ENCODE data around the gene IGFL4.

The IGFL4 gene

DNA sequence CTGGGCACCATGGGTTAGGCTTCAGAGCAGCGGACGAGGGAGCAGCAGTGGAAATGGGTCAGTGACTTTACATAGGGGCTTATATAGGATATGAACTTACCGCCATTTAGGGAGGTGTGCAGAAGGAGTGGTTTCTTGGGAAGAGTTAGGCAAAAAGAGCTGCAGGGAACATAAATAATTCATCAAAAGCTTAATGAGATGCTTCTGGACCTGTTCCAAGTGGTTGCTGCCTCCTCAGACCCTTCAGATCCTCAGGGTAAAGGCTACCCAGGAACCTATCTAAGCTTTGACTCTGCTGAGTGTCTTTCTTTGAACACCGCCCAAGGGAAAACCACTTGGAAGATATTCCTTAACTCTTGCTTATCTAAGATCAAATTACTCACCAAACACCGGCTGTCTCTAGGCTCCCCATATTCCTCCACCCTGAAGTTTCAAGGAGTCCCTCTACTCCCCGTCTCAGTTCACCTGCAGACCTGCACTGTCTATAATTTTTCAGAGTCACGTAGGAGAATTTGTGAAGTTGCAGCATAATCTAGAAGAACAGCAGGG is at the start of gene IGFL4:
Gene IGFL4 (minus strand): TSS at position 51 of the 549 bp plus-strand sequence. CDS start 40 bp downstream, at position 11.
- no peak for TF ChIP-seq CTCF (IDR thresholded peaks at IDR 0.05; ENCODE audit: borderline replicate concordance, insufficient read depth, low read depth, low read length)
- H3K4me3 ChIP-seq (ENCODE audit: low read depth, low read length), result no peak within 1 kb of the TSS

GRCh38 chr19:46090444-46090843 is 49.6 kb upstream of the IGFL4 start:
- no peak overlapping the region for H3K4me3 ChIP-seq (ENCODE audit: low read depth, low read length)
- no peak for TF ChIP-seq CTCF (IDR thresholded peaks at IDR 0.05; ENCODE audit: borderline replicate concordance, insufficient read depth, low read depth, low read length)

GRCh38 chr19:46089432-46089831 is 48.6 kb upstream of the IGFL4 start:
- no peak for TF ChIP-seq CTCF (IDR thresholded peaks at IDR 0.05; ENCODE audit: borderline replicate concordance, insufficient read depth, low read depth, low read length)
- H3K4me3 ChIP-seq (ENCODE audit: low read depth, low read length), result no peak overlapping the region

GRCh38 chr19:46088101-46088500 is 47.3 kb upstream of the IGFL4 start:
- H3K4me3 ChIP-seq (ENCODE audit: low read depth, low read length), result no peak overlapping the region
- TF ChIP-seq CTCF (IDR thresholded peaks at IDR 0.05; ENCODE audit: borderline replicate concordance, insufficient read depth, low read depth, low read length), result no peak

DNA sequence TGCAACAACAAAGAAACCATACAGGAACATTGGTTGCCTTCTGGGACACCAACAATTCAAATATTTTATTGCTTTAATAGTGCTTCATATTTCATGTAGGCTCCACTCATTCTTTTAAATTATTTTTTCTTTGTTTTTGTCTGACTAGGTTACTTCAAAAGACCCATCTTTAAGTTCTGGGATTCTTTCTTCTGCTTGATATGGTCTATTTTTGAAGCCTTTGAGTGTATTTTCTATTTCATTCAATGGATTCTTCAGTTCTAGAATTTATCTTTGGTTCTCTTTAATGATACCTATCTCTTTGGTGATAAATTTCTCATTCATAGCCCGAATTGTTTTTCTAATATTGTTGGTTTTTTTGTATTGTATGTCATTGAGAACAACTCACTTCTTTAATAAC is 45.1 kb upstream of the IGFL4 start:
- no peak overlapping the region for H3K4me3 ChIP-seq (ENCODE audit: low read depth, low read length)
- TF ChIP-seq CTCF (IDR thresholded peaks at IDR 0.05; ENCODE audit: borderline replicate concordance, insufficient read depth, low read depth, low read length), result no peak

- TF ChIP-seq CTCF (IDR thresholded peaks at IDR 0.05; ENCODE audit: borderline replicate concordance, insufficient read depth, low read depth, low read length), result no peak
- H3K4me3 ChIP-seq (ENCODE audit: low read depth, low read length), result no peak overlapping the region
These were observed 41.9 kb upstream of the IGFL4 start for GRCh38 chr19:46082728-46083050.

- TF ChIP-seq CTCF (IDR thresholded peaks at IDR 0.05; ENCODE audit: borderline replicate concordance, insufficient read depth, low read depth, low read length), result peak; percentile 58
- H3K4me3 ChIP-seq (ENCODE audit: low read depth, low read length), result no peak overlapping the region
These were observed 41.3 kb upstream of the IGFL4 start for GRCh38 chr19:46081928-46082727.

Measured in GM12875 (cell line).